Upper lobe of left lung (tissue), 6 donors: ENCODE measurements around the gene OTOF. TPM values are rescaled to one million over a fixed set of nuclear protein-coding genes. Genes with fewer than 3 reads are reported as not detected.

Experiments
- ATAC-seq, 2 donors: fragments of 200-7000 bp; cut with Tn5 transposase; one replicate each; pipeline ENCODE4 v1.9.1; 2022; ENCODE audit warnings: mild to moderate bottlenecking in 2 of 2, moderate library complexity in 2 of 2; ENCODE audit not compliant: low FRiP score in 2 of 2
- DNase-seq, 2 donors: peaks; one replicate each; pipeline ENCODE4 v3.0.0-alpha.2; 2019 to 2020
- H3K27ac ChIP-seq, 4 donors: fragments of 200-600 bp; sonication (generic); one replicate each; pipeline ENCODE4 v1.5.1; 2016 to 2019
- H3K27me3 ChIP-seq, 4 donors: fragments of 200-600 bp; sonication (generic); one replicate each; pipeline ENCODE4 v1.5.1; 2017 to 2019
- H3K36me3 ChIP-seq, 4 donors: fragments of 200-600 bp; sonication (generic); one replicate each; pipeline ENCODE4 v1.5.1; 2016 to 2019
- H3K4me1 ChIP-seq, 4 donors: fragments of 200-600 bp; sonication (generic); one replicate each; pipeline ENCODE4 v1.5.1; 2018 to 2019
- H3K4me3 ChIP-seq, 4 donors: fragments of 200-600 bp; sonication (generic); one replicate each; pipeline ENCODE4 v1.5.1; 2017 to 2019; ENCODE audit warnings: mild to moderate bottlenecking in 2 of 4, moderate library complexity in 1 of 4
- H3K9me3 ChIP-seq, 4 donors: fragments of 200-600 bp; sonication (generic); one replicate each; pipeline ENCODE4 v1.5.1; 2018 to 2019
- EP300 ChIP-seq, 4 donors: sonication (generic); formaldehyde crosslinking; IDR thresholded peaks; one replicate each; pipeline ENCODE4 v1.5.1; 2017; ENCODE audit warnings: antibody characterized with exemption in 4 of 4, control low read depth in 2 of 4
- POLR2A ChIP-seq, 4 donors: fragments of 450-650 bp; IDR thresholded peaks; one replicate each; pipeline ENCODE4 v1.5.1; 2016 to 2017; ENCODE audit warnings: antibody characterized with exemption in 4 of 4, mild to moderate bottlenecking in 2 of 4
- POLR2AphosphoS5 ChIP-seq, 2 donors: sonication (generic); formaldehyde crosslinking; IDR thresholded peaks; one replicate each; pipeline ENCODE4 v1.5.1; 2017; ENCODE audit warnings: antibody characterized with exemption in 2 of 2
- WGBS, 2 donors: methylation state at CpG; one replicate each; pipeline ENCODE4 v1.1.5; 2017 to 2018; 5-methylcytosine and 5-hydroxymethylcytosine counted together
- total RNA-seq, 6 donors: library from RNA; depleted of rRNA in 4 of 6; stranded (reverse); fragments of >200 nt in 4 of 6; gene quantifications; one replicate each; pipeline versions ENCODE4 v1.1.0 to v1.2.1, GENCODE V29; 2016 to 2021
- TF ChIP-seq, protein P1 (sequence below), 6 experiments: fragments of 450-650 bp in 4 of 6; fragments of 200-600 bp in 2 of 6; sonication (generic) in 2 of 6; IDR thresholded peaks; one replicate each; pipeline ENCODE4 v1.5.1; 2016 to 2019; ENCODE audit warnings: antibody characterized with exemption in 6 of 6
- donor health status: DM: no; HTN: no; CAD: no; lungs with moderate emphysema.
- donor health status: DM: no; HTN: yes; CAD: no; lungs with severe emphysema.

Gene OTOF
- total RNA-seq, 6 donors from 2014 or later: 0.10 to 0.15 (median 0.11) TPM; not detected in 3

DNA sequence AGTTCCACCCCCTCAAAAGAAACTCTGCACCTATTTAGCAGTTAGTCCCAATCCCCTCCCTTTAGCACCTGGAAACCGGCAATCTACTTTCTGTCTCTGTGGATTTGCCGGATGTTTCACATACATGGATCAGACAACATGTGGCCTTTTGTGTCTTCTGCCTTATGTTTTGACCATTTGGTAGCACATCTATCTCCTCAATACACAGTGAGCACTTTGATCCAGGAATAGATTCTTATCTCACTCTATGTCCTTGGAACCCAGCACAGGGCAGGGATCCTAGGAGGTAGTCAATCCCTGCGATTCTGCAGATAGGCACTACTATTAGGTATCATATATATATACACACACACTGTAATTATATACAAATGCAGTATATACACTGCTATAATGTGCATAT, 3.8 kb upstream of the OTOF start:
- H3K27ac ChIP-seq: no peak overlapping the region
- no peaks in the 10 kb centered on the region for H3K36me3 ChIP-seq
- H3K27me3 ChIP-seq: no peaks in the 10 kb centered on the region
- TF ChIP-seq EP300 (IDR thresholded peaks at IDR 0.05) (no peak), POLR2A (IDR thresholded peaks at IDR 0.05) (no peak), POLR2AphosphoS5 (IDR thresholded peaks at IDR 0.05) (no peak)
- TF ChIP-seq, protein P1, sequence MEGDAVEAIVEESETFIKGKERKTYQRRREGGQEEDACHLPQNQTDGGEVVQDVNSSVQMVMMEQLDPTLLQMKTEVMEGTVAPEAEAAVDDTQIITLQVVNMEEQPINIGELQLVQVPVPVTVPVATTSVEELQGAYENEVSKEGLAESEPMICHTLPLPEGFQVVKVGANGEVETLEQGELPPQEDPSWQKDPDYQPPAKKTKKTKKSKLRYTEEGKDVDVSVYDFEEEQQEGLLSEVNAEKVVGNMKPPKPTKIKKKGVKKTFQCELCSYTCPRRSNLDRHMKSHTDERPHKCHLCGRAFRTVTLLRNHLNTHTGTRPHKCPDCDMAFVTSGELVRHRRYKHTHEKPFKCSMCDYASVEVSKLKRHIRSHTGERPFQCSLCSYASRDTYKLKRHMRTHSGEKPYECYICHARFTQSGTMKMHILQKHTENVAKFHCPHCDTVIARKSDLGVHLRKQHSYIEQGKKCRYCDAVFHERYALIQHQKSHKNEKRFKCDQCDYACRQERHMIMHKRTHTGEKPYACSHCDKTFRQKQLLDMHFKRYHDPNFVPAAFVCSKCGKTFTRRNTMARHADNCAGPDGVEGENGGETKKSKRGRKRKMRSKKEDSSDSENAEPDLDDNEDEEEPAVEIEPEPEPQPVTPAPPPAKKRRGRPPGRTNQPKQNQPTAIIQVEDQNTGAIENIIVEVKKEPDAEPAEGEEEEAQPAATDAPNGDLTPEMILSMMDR (IDR thresholded peaks at IDR 0.05): no peak
- H3K4me1 ChIP-seq: no peaks in the 10 kb centered on the region
- no peak for ATAC-seq
- no peak for DNase-seq
- H3K9me3 ChIP-seq: no peaks in the 10 kb centered on the region
- 95 to 100% methylated on average over 3 of the region's 3 CpGs for WGBS, 2 donors
- H3K4me3 ChIP-seq: no peak overlapping the region

GRCh38 chr2:26480566-26481423, 2.9 kb upstream of the OTOF start:
- no peak overlapping the region for H3K4me3 ChIP-seq
- no peak for ATAC-seq
- TF ChIP-seq POLR2A (IDR thresholded peaks at IDR 0.05): no peak
- TF ChIP-seq, protein P1 (IDR thresholded peaks at IDR 0.05): no peak
- TF ChIP-seq EP300 (IDR thresholded peaks at IDR 0.05): no peak
- no peak for TF ChIP-seq POLR2AphosphoS5 (IDR thresholded peaks at IDR 0.05)
- WGBS, 2 donors: 73 to 74% methylated on average over 6 to 16 of the region's 18 CpGs
- no peaks in the 10 kb centered on the region for H3K36me3 ChIP-seq
- no peaks in the 10 kb centered on the region for H3K27me3 ChIP-seq
- no peak for DNase-seq
- no peak overlapping the region for H3K27ac ChIP-seq
- no peaks in the 10 kb centered on the region for H3K9me3 ChIP-seq
- H3K4me1 ChIP-seq: no peaks in the 10 kb centered on the region

DNA sequence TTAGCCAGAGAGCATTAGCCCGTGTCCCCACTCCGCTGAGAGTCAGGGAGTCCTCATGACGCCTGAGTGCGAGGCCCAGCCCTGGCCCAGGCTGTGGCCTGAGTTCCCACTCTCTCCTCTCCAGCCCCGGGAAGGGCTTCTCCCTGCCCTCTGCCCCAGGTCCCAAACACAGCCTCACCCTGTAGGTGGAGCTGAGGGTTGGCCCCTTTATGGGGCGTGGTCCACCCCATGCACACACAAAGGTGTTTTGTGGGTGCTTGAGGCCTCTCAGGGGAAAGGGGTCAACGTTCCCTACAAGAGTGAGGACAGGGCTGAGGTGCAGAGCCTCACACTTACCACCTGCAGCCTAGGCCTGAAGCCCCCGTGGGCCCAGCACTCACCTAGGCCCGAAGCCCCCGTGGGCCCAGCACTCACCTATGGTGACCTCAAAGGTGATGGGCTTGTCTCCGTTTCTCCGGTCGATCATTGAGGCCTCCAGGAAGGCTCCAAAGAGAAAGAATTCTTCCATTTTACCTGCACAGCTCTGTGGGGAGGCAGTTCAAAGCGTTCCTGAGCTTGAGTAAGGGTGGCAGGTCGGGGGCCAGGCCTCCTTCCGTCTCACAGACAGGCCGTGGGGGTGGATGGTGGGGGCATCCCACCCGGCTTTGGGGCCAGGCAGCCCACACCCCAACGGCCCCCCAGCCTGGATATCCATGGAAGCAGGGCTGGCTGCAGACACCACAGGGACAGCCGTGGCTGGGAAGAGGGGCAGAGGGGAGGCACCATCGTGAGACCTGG, 2.1 kb upstream of the OTOF start:
- 90 to 93% methylated on average over 9 to 20 of the region's 21 CpGs for WGBS, 2 donors

GRCh38 chr2:26479131-26479788, 1.3 kb upstream of the OTOF start:
- ATAC-seq (no peak), DNase-seq (no peak)
- 94 to 96% methylated on average over 15 to 25 of the region's 25 CpGs for WGBS, 2 donors
- Histone ChIP-seq H3K4me3 (no peak overlapping the region), H3K27ac (no peak overlapping the region), H3K9me3 (no peaks in the 10 kb centered on the region), H3K36me3 (no peaks in the 10 kb centered on the region), H3K27me3 (no peaks in the 10 kb centered on the region), H3K4me1 (no peaks in the 10 kb centered on the region)
- TF ChIP-seq EP300 (IDR thresholded peaks at IDR 0.05): no peak
- TF ChIP-seq, protein P1 (IDR thresholded peaks at IDR 0.05): no peak
- TF ChIP-seq POLR2A (IDR thresholded peaks at IDR 0.05): no peak
- no peak for TF ChIP-seq POLR2AphosphoS5 (IDR thresholded peaks at IDR 0.05)

More for the DNA sequence above, 2.1 kb upstream of the OTOF start:
- no peak for DNase-seq
- H3K4me1 ChIP-seq: no peaks in the 10 kb centered on the region
- no peak overlapping the region for H3K4me3 ChIP-seq
- no peaks in the 10 kb centered on the region for H3K36me3 ChIP-seq
- ATAC-seq: no peak
- H3K27me3 ChIP-seq: no peaks in the 10 kb centered on the region
- H3K27ac ChIP-seq: no peak overlapping the region
- no peaks in the 10 kb centered on the region for H3K9me3 ChIP-seq
- TF ChIP-seq, protein P1 (IDR thresholded peaks at IDR 0.05): no peak
- TF ChIP-seq POLR2A (IDR thresholded peaks at IDR 0.05): no peak
- TF ChIP-seq EP300 (IDR thresholded peaks at IDR 0.05): no peak
- TF ChIP-seq POLR2AphosphoS5 (IDR thresholded peaks at IDR 0.05): no peak
